H9 (cell line): ENCODE data around the gene OR2AT4. TPM values are rescaled to one million over a fixed set of nuclear protein-coding genes. Genes with fewer than 3 reads are reported as not detected.

Experiments used
- DNase-seq: peaks from one replicate; pipeline ENCODE4 v3.0.0-alpha.2; 2017
- H2AFZ ChIP-seq: one replicate; pipeline ENCODE4 v1.6.1; 2013; ENCODE audit warnings: mild to moderate bottlenecking, low read length, control low read depth, moderate library complexity
- H2AK5ac ChIP-seq: 2 replicates; pipeline ENCODE4 v1.6.1; 2013; ENCODE audit warnings: low read length, control low read depth, mixed read lengths; ENCODE audit not compliant: insufficient read length
- H2BK120ac ChIP-seq: one replicate; pipeline ENCODE4 v1.6.1; 2013; ENCODE audit warnings: low read depth, mild to moderate bottlenecking, low read length, control low read depth, inconsistent platforms; ENCODE audit not compliant: poor library complexity, severe bottlenecking
- H2BK12ac ChIP-seq: 2 replicates; pipeline ENCODE4 v1.6.1; 2013; ENCODE audit warnings: low read length, control low read depth, mixed read lengths, low read depth; ENCODE audit not compliant: insufficient read length
- H2BK15ac ChIP-seq: 2 replicates; pipeline ENCODE4 v1.6.1; 2013; ENCODE audit warnings: low read depth, low read length, control low read depth
- H2BK20ac ChIP-seq: one replicate; pipeline ENCODE4 v1.6.1; 2013; ENCODE audit warnings: low read depth, mild to moderate bottlenecking, low read length, control low read depth, inconsistent platforms; ENCODE audit not compliant: poor library complexity, severe bottlenecking
- H2BK5ac ChIP-seq: 2 replicates; pipeline ENCODE4 v1.6.1; 2013; ENCODE audit warnings: low read length, control low read depth, mixed read lengths; ENCODE audit not compliant: insufficient read length
- H3K14ac ChIP-seq: 2 replicates; pipeline ENCODE4 v1.6.1; 2013; ENCODE audit warnings: low read length, control low read depth; ENCODE audit not compliant: insufficient read depth
- H3K18ac ChIP-seq: 2 replicates; pipeline ENCODE4 v1.6.1; 2013; ENCODE audit warnings: low read depth, mild to moderate bottlenecking, mixed read lengths, low read length, control low read depth; ENCODE audit not compliant: insufficient read length
- H3K23ac ChIP-seq: 2 replicates; pipeline ENCODE4 v1.6.1; 2013; ENCODE audit warnings: low read length, control low read depth, mixed read lengths, low read depth; ENCODE audit not compliant: insufficient read length
- H3K23me2 ChIP-seq: 2 replicates; pipeline ENCODE4 v1.6.1; 2013; ENCODE audit warnings: low read depth, mild to moderate bottlenecking, mixed read lengths, low read length, control low read depth; ENCODE audit not compliant: insufficient read length, poor library complexity, severe bottlenecking
- H3K27ac ChIP-seq: 2 replicates; pipeline ENCODE4 v1.5.1; 2013; ENCODE audit warnings: low read length, control low read depth, mixed read lengths, low read depth; ENCODE audit not compliant: insufficient read length
- H3K27me3 ChIP-seq: 2 replicates; pipeline ENCODE4 v1.6.1; 2013; ENCODE audit warnings: low read length, control low read depth, inconsistent platforms; ENCODE audit not compliant: insufficient read depth
- H3K4ac ChIP-seq: 2 replicates; pipeline ENCODE4 v1.6.1; 2013; ENCODE audit warnings: low read depth, mild to moderate bottlenecking, control low read depth, inconsistent platforms, low read length, moderate library complexity
- H3K4me1 ChIP-seq: 2 replicates; pipeline ENCODE4 v1.6.1; 2013; ENCODE audit warnings: low read length, control low read depth, inconsistent platforms; ENCODE audit not compliant: insufficient read depth
- H3K4me2 ChIP-seq: 2 replicates; pipeline ENCODE4 v1.6.1; 2013; ENCODE audit warnings: low read length, control low read depth, mixed read lengths; ENCODE audit not compliant: insufficient read length, insufficient read depth
- H3K56ac ChIP-seq: 2 replicates; pipeline ENCODE4 v1.6.1; 2013; ENCODE audit warnings: low read depth, mild to moderate bottlenecking, mixed read lengths, low read length, control low read depth; ENCODE audit not compliant: insufficient read length
- H3K79me1 ChIP-seq: 2 replicates; pipeline ENCODE4 v1.6.1; 2013; ENCODE audit warnings: low read depth, mild to moderate bottlenecking, moderate library complexity, low read length, control low read depth, inconsistent platforms; ENCODE audit not compliant: insufficient read depth, poor library complexity, severe bottlenecking
- H3K79me2 ChIP-seq: 2 replicates; pipeline ENCODE4 v1.6.1; 2013; ENCODE audit warnings: low read length, control low read depth, inconsistent platforms; ENCODE audit not compliant: insufficient read depth
- H3K9ac ChIP-seq: 2 replicates; pipeline ENCODE4 v1.6.1; 2013; ENCODE audit warnings: low read length, control low read depth, mixed read lengths; ENCODE audit not compliant: insufficient read length; ENCODE audit errors: extremely low read depth
- H3K9me3 ChIP-seq: one replicate; pipeline ENCODE4 v1.6.1; 2013; ENCODE audit warnings: low read depth, low read length, inconsistent platforms; ENCODE audit not compliant: control insufficient read depth
- H3T11ph ChIP-seq: one replicate; pipeline ENCODE4 v1.6.1; 2013; ENCODE audit warnings: mild to moderate bottlenecking, low read length, control low read depth, inconsistent platforms
- H4K20me1 ChIP-seq: one replicate; pipeline ENCODE4 v1.6.1; 2013; ENCODE audit not compliant: control insufficient read depth, insufficient read length, insufficient read depth
- H4K5ac ChIP-seq: 2 replicates; pipeline ENCODE4 v1.6.1; 2013; ENCODE audit warnings: low read depth, mild to moderate bottlenecking, mixed read lengths, low read length, control low read depth; ENCODE audit not compliant: insufficient read length
- H4K8ac ChIP-seq: replicated peaks from 2 replicates; pipeline ENCODE4 v1.6.1; 2013; ENCODE audit warnings: low read length, control low read depth, mixed read lengths, low read depth; ENCODE audit not compliant: insufficient read length
- H4K91ac ChIP-seq: 2 replicates; pipeline ENCODE4 v1.6.1; 2013; ENCODE audit warnings: low read depth, mild to moderate bottlenecking, moderate library complexity, mixed read lengths, low read length, control low read depth; ENCODE audit not compliant: insufficient read length
- H3K27ac Mint-ChIP-seq, 3 experiments: 2 replicates in 2 of 3; 3 replicates in 1 of 3; pipeline ENCODE4 v1.8.0; 2020 to 2021; ENCODE audit warnings: mixed read lengths in 3 of 3, mild to moderate bottlenecking in 1 of 3, moderate library complexity in 1 of 3
- H3K27me3 Mint-ChIP-seq: 2 replicates; pipeline ENCODE4 v1.8.0; 2021; ENCODE audit warnings: low read depth, mild to moderate bottlenecking, moderate library complexity, mixed read lengths
- H3K36me3 Mint-ChIP-seq, 3 experiments: 2 replicates in 2 of 3; 3 replicates in 1 of 3; pipeline ENCODE4 v1.8.0; 2020 to 2021; ENCODE audit warnings: low read depth in 3 of 3, mixed read lengths in 3 of 3; ENCODE audit not compliant: insufficient read depth in 1 of 3
- H3K4me1 Mint-ChIP-seq, 2 experiments: 2 replicates each; pipeline ENCODE4 v1.8.0; 2020; ENCODE audit warnings: mixed read lengths in 2 of 2
- H3K4me3 Mint-ChIP-seq, 2 experiments: 2 replicates in 1 of 2; 3 replicates in 1 of 2; pipeline ENCODE4 v1.8.0; 2020 to 2021; ENCODE audit warnings: mild to moderate bottlenecking in 2 of 2, mixed read lengths in 2 of 2, moderate library complexity in 1 of 2
- H3K9me3 Mint-ChIP-seq, 2 experiments: 2 replicates in 1 of 2; 3 replicates in 1 of 2; pipeline ENCODE4 v1.8.0; 2020; ENCODE audit warnings: mild to moderate bottlenecking in 2 of 2, mixed read lengths in 2 of 2, moderate library complexity in 1 of 2
- WGBS: extraction: QIAGEN DNeasy Blood & Tissue Kit; methylation state at CpG from one replicate; pipeline ENCODE4 v1.1.7; 2013; ENCODE audit warnings: missing lambda C conversion rate, low lambda C conversion rate, mixed read lengths; ENCODE audit not compliant: insufficient read length; ENCODE audit errors: extremely low coverage; 5-methylcytosine and 5-hydroxymethylcytosine counted together
- total RNA-seq: library from RNA; stranded (reverse); gene quantifications from 2 replicates; pipeline ENCODE4 v1.2.1, GENCODE V29; 2021
- TF ChIP-seq, protein P1 (sequence below): fragments of 200-600 bp; sonication (generic); conservative IDR thresholded peaks from 3 replicates; pipeline ENCODE4 v1.8.0; 2021; ENCODE audit warnings: antibody characterized with exemption, mild to moderate bottlenecking

The OR2AT4 gene
- total RNA-seq, 1 experiment from 2014 or later, result not detected

DNA sequence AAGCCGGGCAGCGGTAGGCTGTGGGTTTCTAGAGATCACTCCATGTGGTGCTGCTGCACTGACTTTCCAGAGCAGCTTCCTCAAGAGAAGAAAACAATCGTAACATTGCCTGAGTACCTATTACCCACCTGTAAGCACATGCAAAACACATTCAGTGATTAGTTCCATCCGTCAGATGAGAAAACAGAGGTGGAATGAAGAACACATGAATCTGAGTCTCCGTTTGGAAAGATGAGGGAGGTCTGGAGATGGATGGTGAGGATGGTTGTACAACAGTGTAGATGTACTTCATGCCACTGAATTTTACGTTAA is 46.7 kb upstream of the OR2AT4 start:
- Histone ChIP-seq H3K18ac (no peak overlapping the region), H4K91ac (no peak overlapping the region), H3K79me1 (no peaks in the 10 kb centered on the region), H3K23me2 (no peaks in the 10 kb centered on the region), H2BK20ac (no peak overlapping the region), H2AK5ac (no peak overlapping the region), H3K23ac (no peak overlapping the region), H2BK5ac (no peak overlapping the region), H3K56ac (no peak overlapping the region), H4K5ac (no peak overlapping the region), H3K79me2 (no peaks in the 10 kb centered on the region), H4K20me1 (no peaks in the 10 kb centered on the region), H2AFZ (no peak overlapping the region), H2BK12ac (no peak overlapping the region), H3K27ac (no peak overlapping the region), H3K4ac (no peak overlapping the region), H3K14ac (no peak overlapping the region; the same call in 1 of the 2 replicates), H3T11ph (no peak overlapping the region), H3K4me2 (no peak overlapping the region), H3K9me3 (no peaks in the 10 kb centered on the region), H3K4me1 (peaks cover 5% of the 10 kb centered on the region), H3K9ac (no peak overlapping the region), H2BK15ac (no peak overlapping the region), H4K8ac (no peak overlapping the region), H2BK120ac (no peak overlapping the region), H3K27me3 (no peaks in the 10 kb centered on the region)
- Mint-ChIP-seq H3K4me3 (no peak overlapping the region), H3K9me3 (no peaks in the 10 kb centered on the region), H3K36me3 (no peaks in the 10 kb centered on the region), H3K27me3 (peaks cover 12% of the 10 kb centered on the region), H3K27ac (no peak overlapping the region), H3K4me1 (peaks cover 3 to 8% of the 10 kb centered on the region in 2 experiments; a peak in 3 of 4 replicates)
- TF ChIP-seq, protein P1, sequence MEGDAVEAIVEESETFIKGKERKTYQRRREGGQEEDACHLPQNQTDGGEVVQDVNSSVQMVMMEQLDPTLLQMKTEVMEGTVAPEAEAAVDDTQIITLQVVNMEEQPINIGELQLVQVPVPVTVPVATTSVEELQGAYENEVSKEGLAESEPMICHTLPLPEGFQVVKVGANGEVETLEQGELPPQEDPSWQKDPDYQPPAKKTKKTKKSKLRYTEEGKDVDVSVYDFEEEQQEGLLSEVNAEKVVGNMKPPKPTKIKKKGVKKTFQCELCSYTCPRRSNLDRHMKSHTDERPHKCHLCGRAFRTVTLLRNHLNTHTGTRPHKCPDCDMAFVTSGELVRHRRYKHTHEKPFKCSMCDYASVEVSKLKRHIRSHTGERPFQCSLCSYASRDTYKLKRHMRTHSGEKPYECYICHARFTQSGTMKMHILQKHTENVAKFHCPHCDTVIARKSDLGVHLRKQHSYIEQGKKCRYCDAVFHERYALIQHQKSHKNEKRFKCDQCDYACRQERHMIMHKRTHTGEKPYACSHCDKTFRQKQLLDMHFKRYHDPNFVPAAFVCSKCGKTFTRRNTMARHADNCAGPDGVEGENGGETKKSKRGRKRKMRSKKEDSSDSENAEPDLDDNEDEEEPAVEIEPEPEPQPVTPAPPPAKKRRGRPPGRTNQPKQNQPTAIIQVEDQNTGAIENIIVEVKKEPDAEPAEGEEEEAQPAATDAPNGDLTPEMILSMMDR, result no peak
- WGBS, result no CpG with 5 or more reads among the region's 6 CpGs
- DNase-seq, result no peak
